ENCODE measurements around the gene CYBRD1.
"Not testable (repeated sequence)": the region's sequence is repeated elsewhere in the genome, so short reads cannot be mapped to it uniquely, and the experiment has no call there.

The CYBRD1 gene

DNA sequence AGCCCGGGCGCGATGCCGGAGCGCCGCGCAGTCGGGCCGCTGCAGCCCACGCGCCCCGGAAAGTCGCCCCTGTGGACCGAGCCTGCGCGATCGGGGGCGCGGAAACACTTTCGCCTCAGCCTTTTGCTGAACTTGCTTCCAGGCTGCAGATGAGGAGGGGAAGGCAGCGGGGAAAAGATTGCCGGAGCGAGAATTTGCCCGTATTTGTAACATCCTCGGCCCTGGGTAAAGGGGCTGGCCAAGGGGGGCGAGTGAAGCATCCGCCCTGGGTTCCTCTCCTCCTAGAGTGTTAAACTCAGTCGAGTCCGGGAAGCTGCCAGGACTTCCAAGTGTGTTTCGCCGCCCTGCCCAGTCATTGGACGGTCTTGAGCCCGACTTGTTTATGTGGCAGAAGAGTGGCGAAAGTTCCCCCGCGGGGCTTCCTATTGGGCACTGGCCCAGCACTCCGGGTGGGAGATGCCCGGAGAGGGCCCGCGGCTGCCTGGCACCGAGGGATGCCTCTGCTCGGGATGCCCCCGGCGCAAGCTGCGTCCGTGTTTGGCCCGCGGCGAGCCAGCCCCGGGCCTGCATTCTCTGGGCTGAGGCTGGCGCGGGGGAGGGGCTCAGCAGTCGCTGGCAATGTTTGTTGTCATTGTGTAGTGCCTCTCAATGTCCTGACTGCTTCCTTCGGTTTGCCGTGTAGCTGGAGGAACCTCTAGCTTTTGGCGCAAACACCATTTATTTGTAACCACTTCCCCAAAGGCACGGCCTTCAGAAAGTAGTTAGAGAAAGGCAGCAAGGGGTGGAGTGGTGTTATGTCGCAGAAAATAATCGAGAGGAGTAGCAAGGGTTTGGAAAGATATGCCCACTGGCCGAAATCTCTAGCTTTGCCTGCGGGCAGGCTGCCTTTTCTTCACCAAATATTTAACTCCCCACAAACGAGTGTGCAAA lies 1.1 kb downstream of the CYBRD1 start:
- TF ChIP-seq, protein P1, sequence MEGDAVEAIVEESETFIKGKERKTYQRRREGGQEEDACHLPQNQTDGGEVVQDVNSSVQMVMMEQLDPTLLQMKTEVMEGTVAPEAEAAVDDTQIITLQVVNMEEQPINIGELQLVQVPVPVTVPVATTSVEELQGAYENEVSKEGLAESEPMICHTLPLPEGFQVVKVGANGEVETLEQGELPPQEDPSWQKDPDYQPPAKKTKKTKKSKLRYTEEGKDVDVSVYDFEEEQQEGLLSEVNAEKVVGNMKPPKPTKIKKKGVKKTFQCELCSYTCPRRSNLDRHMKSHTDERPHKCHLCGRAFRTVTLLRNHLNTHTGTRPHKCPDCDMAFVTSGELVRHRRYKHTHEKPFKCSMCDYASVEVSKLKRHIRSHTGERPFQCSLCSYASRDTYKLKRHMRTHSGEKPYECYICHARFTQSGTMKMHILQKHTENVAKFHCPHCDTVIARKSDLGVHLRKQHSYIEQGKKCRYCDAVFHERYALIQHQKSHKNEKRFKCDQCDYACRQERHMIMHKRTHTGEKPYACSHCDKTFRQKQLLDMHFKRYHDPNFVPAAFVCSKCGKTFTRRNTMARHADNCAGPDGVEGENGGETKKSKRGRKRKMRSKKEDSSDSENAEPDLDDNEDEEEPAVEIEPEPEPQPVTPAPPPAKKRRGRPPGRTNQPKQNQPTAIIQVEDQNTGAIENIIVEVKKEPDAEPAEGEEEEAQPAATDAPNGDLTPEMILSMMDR (IDR thresholded peaks at IDR 0.05; ENCODE audit: low read depth, low read length) = no peak
- peak; percentile 81 for DNase-seq (ENCODE audit: low read depth, low spot score)
- in situ Hi-C loops (cut with HindIII; ENCODE audit: low sequenced_read_pairs) = no loop called here
- peak overlapping the region; percentile 79 for H3K4me3 ChIP-seq (ENCODE audit: low read depth, low read length)

DNA sequence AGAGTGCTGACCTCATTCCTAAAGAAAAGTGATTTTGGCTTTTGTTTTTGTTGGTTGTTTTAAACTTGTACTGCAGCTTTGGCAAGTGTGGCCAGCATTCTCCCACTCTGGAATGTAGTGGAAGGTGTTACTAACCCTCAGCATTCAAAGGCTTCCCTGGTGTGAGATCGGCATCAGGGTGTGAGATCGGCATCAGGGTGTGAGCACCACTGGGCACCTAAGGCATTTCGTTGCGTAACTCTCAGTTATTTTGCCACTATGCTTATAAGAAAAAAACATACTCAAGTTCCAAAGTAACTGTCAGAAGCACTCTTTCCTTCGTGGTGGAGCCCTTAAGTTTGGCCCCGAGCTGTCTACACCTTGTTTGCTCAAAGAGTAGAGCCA lies 1.7 kb downstream of the CYBRD1 start:
- no peak for DNase-seq (ENCODE audit: low read depth, low spot score)
- TF ChIP-seq, protein P1 (IDR thresholded peaks at IDR 0.05; ENCODE audit: low read depth, low read length) = no peak
- H3K4me3 ChIP-seq (ENCODE audit: low read depth, low read length) = peak overlapping the region; percentile 79
- in situ Hi-C loops (cut with HindIII; ENCODE audit: low sequenced_read_pairs) = no loop called here

DNA sequence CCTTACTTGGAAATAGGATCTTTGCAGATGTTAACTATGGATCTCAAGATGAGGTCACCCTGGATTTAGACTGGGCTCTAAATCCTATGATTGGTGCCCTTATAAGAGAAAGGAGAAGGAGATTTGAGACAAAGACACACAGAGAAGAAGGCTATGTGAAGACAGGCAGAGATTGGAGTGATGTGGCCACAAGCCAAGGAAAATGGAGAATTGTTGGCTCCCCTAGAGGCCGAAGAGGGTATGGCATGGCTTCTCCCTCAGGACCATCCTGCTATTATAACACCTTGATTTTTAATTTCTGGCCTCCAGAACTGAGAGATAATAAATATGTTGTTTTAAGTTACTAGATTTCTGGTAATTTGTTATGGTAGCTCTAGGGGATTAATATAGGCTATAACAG lies 7.6 kb downstream of the CYBRD1 start:
- in situ Hi-C loops (cut with HindIII; ENCODE audit: low sequenced_read_pairs) = no loop called here
- no peak overlapping the region for H3K4me3 ChIP-seq (ENCODE audit: low read depth, low read length)
- DNase-seq (ENCODE audit: low read depth, low spot score) = no peak
- TF ChIP-seq, protein P1 (IDR thresholded peaks at IDR 0.05; ENCODE audit: low read depth, low read length) = peak; percentile 65

DNA sequence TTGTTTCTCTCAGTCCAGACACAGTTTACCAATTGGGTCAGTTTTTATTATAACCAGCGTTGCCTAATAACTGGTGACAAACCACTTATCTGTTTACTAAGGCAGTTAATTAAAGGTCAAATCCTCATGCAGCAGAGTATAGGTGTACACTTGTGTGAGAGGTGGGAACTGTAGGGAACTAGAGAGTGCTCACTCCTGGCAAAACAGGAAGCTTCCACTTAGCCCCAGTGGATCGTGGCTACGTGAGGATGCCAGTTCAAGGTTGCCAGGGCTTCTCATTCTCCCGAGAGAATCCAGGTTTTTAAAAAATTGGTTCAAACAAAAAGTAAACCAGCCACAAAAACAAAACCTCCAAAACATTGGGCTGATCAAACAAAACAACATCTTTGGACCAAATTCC lies 8.1 kb downstream of the CYBRD1 start:
- H3K4me3 ChIP-seq (ENCODE audit: low read depth, low read length) = no peak overlapping the region
- TF ChIP-seq, protein P1 (IDR thresholded peaks at IDR 0.05; ENCODE audit: low read depth, low read length) = no peak
- in situ Hi-C loops (cut with HindIII; ENCODE audit: low sequenced_read_pairs) = no loop called here
- no peak for DNase-seq (ENCODE audit: low read depth, low spot score)

DNA sequence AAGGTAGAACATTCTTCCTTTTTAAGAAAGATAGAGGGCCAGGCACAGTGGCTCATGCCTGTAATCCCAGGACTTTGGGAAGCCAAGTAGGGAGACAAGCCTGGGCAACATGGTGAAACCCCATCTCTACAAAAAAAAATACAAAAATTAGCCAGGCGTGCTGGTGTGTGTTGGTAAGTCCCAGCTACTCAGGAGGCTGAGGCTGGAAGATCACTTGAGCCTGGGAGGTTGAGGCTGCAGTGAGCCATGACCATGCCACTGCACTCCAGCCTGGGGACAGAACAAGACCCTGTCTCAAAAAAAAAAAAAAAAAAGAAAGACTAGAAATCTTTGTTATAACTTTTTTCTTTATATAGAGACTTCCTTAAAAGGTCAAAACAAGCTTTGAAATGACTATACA lies 8.6 kb downstream of the CYBRD1 start:
- not testable (repeated sequence) for H3K4me3 ChIP-seq (ENCODE audit: low read depth, low read length)

DNA sequence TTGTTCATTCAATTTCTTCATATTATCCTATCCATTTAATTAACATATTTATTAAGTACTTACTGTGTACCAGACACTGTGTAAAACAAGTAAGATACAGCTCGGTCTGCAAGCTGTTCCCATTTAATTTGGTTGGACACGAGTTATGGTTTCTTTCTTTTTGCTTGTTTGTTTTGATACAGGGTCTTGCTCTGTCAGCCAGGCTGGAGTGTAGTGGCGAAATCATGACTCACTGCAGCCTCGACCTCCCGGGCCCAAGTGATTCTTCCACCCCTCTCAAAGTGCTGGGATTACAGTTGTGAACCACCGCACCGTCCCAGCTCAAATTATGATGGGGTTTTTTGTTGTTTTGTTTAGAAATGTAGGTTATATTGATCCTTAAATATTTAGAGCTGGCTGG lies 9.0 kb downstream of the CYBRD1 start:
- TF ChIP-seq, protein P1 (IDR thresholded peaks at IDR 0.05; ENCODE audit: low read depth, low read length) = no peak
- no peak overlapping the region for H3K4me3 ChIP-seq (ENCODE audit: low read depth, low read length)
- in situ Hi-C loops (cut with HindIII; ENCODE audit: low sequenced_read_pairs) = no loop called here
- DNase-seq (ENCODE audit: low read depth, low spot score) = peak; percentile 82

More for the DNA sequence above, 8.6 kb downstream of the CYBRD1 start:
- DNase-seq (ENCODE audit: low read depth, low spot score); in situ Hi-C loops (cut with HindIII; ENCODE audit: low sequenced_read_pairs): not testable (repeated sequence)

DNA sequence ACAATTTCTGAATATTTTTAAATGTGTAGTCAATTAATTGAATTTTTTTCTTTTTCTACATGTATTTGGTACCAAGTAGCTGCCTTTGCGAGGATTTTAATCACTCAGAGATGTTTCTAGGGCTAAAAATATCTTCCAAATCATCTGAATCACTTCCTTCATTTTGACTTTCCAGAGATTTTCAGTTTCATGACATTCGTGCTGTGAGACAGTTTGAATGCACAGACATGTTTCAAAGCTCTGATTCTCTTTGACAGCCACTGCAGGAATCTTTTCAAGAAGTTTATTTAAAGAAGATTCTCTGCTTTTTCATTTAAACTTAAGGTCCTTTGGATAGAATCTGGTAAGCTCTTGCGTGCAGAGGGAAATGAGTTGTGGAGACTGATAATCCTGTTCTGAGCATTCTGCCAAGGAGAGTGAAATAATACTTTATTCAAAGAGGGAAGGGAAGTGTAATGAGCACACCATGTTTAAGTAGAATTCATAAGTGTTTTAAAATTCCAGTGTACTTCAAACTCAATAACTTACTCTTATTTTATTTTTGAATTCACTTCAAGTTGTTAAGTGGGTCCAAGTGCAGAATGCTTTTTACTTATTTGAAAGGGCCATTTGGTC lies 9.7 kb downstream of the CYBRD1 start:
- in situ Hi-C loops (cut with HindIII; ENCODE audit: low sequenced_read_pairs) = no loop called here

More for the DNA sequence above, 9.7 kb downstream of the CYBRD1 start:
- TF ChIP-seq, protein P1 (IDR thresholded peaks at IDR 0.05; ENCODE audit: low read depth, low read length) = no peak
- no peak overlapping the region for H3K4me3 ChIP-seq (ENCODE audit: low read depth, low read length)
- peak; percentile 34 for DNase-seq (ENCODE audit: low read depth, low spot score)
